Hepatocyte (in vitro differentiated cells): Measurements from ENCODE around the gene DIPK1B.

ENCODE experiments used
- EZH2 ChIP-seq: fragments of 200-600 bp; sonication (generic); IDR thresholded peaks from 2 replicates; pipeline ENCODE4 v1.6.1; 2016; ENCODE audit warnings: antibody characterized with exemption, mild to moderate bottlenecking, borderline replicate concordance
- EZH2phosphoT487 ChIP-seq: fragments of 200-600 bp; sonication (generic); IDR thresholded peaks from one replicate; pipeline ENCODE4 v1.6.1; 2018; ENCODE audit warnings: antibody characterized with exemption, mild to moderate bottlenecking, low read depth, moderate library complexity; ENCODE audit not compliant: unreplicated experiment, severe bottlenecking
- TF ChIP-seq, protein P1 (sequence below): fragments of 200-600 bp; sonication (generic); IDR thresholded peaks from 2 replicates; pipeline ENCODE4 v1.5.1; 2016; ENCODE audit warnings: antibody characterized with exemption, mild to moderate bottlenecking; ENCODE audit not compliant: poor library complexity

GRCh38 chr9:136724772-136725171 is 12.4 kb downstream of the DIPK1B start:
- TF ChIP-seq, protein P1, sequence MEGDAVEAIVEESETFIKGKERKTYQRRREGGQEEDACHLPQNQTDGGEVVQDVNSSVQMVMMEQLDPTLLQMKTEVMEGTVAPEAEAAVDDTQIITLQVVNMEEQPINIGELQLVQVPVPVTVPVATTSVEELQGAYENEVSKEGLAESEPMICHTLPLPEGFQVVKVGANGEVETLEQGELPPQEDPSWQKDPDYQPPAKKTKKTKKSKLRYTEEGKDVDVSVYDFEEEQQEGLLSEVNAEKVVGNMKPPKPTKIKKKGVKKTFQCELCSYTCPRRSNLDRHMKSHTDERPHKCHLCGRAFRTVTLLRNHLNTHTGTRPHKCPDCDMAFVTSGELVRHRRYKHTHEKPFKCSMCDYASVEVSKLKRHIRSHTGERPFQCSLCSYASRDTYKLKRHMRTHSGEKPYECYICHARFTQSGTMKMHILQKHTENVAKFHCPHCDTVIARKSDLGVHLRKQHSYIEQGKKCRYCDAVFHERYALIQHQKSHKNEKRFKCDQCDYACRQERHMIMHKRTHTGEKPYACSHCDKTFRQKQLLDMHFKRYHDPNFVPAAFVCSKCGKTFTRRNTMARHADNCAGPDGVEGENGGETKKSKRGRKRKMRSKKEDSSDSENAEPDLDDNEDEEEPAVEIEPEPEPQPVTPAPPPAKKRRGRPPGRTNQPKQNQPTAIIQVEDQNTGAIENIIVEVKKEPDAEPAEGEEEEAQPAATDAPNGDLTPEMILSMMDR, result no peak
- TF ChIP-seq EZH2 (no peak), EZH2phosphoT487 (no peak)
